GM12891 (cell line): ENCODE results near the gene MAT1A.

Experiments
- PAX5 ChIP-seq: IDR thresholded peaks from 2 replicates; pipeline ENCODE4 v1.6.1; 2011; ENCODE audit warnings: low read length, moderate library complexity, mild to moderate bottlenecking; ENCODE audit not compliant: insufficient read depth, severe bottlenecking
- POLR2A ChIP-seq: IDR thresholded peaks from 2 replicates; pipeline ENCODE4 v1.6.1; 2011; ENCODE audit warnings: low read depth, low read length, control low read depth
- POLR2AphosphoS5 ChIP-seq: IDR thresholded peaks from 2 replicates; pipeline ENCODE4 v1.6.1; 2011; ENCODE audit warnings: low read depth, low read length, control low read depth
- POU2F2 ChIP-seq: IDR thresholded peaks from 2 replicates; pipeline ENCODE4 v1.6.1; 2011; ENCODE audit warnings: low read depth, mild to moderate bottlenecking, control low read depth, low read length, moderate library complexity
- SPI1 ChIP-seq: IDR thresholded peaks from 2 replicates; pipeline ENCODE4 v1.6.1; 2011; ENCODE audit warnings: low read depth, low read length, control low read depth
- TAF1 ChIP-seq: IDR thresholded peaks from 2 replicates; pipeline ENCODE4 v1.6.1; 2011; ENCODE audit warnings: low read depth, low read length, control low read depth

DNA sequence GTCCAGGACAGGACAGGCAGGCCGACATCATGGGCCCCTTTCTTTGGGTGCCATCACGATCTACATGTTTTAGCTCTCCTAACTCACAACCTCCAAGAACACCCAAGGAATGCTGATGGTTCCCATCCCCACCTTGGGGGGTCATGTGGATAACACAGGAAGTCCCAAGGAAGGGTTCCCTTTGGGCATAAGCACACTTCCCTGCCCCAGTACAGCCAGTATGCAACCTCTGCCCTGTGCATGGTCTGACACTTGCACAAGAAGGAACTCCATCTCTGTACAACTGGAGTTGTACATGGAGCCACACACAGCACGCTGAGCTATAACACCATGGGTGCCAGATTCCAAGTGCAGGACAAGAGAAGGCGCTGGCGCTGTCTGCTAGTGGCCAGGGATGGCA, 11.0 kb downstream of the MAT1A start:
- TF ChIP-seq POLR2AphosphoS5 (no peak), TAF1 (no peak), POLR2A (no peak), PAX5 (no peak), SPI1 (no peak), POU2F2 (no peak)
